A549 treated with Hydrocortisone at 1 μM for 4 hours (cell line): ENCODE data around the gene DCUN1D5. TPM values are rescaled to one million over a fixed set of nuclear protein-coding genes. Genes with fewer than 3 reads are reported as not detected.

Experiments
- total RNA-seq: library from RNA; stranded (reverse); fragments of 200-300 nt; extraction: Qiagen RNA extraction; gene quantifications from 5 replicates; pipeline ENCODE4 v1.2.3, GENCODE V29; 2022

The DCUN1D5 gene
- total RNA-seq: 59.7 to 68.2 TPM (median 63.6 TPM) in 5 replicates

GRCh38 chr11:103091801-103092524 lies at the start of gene DCUN1D5:
DCUN1D5 (minus strand) TSS chr11:103092160; CDS start chr11:103091872, 288 bp downstream.

DNA sequence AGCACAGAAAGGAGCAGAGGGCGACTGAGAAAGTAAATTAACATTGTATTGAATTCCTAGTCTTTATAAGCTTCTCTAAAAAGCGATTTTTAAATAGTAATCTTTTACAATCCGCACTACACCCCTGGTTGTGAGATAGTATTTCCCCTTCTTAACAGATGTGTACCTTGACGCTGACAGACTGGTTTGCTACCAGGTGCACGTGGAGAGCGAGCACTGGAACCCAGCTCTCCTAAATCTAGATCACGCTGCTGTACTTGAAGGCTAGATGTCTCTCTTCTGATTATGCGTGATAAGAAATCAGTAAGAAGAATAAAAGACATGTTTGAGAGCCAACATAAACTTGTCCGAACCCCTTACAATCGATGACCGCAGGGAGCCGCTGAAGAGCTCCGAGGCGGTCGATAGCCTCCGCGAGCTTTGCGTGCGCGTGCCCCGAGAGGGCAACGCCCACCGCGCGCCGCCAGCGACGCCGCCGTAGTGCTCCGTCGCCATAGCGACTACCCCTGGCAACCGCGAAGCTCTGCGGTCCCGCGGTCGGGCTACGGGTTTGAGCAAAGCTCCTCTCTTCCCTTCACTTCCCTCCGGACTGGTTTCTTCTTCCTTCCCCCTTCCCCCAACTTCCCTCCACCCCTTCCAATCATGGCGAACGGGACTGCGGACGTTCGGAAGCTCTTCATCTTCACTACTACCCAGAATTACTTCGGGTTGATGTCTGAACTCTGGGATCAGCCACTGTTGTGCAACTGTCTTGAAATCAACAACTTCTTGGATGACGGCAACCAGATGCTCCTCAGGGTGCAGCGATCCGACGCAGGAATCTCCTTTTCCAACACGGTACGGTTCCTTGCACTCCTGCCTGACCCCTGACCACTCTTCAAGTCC lies 17.2 kb upstream of the DCUN1D5 start, which contains the start of gene DYNC2H1:
Gene DYNC2H1, plus strand, starts transcription at position 494 of the 885 bp plus-strand sequence. Its CDS starts 149 bp downstream, at position 643.

Other genes starting within 250 kb of the DCUN1D5 start
- gene MMP3, start 248.6 kb downstream of the DCUN1D5 start, total RNA-seq: 0.12 TPM in 1 of 5 replicates, not detected in the others
- gene MMP12, start 217.2 kb downstream of the DCUN1D5 start, total RNA-seq: 0.06 to 0.14 TPM (median 0.08 TPM) in 3 of 5 replicates, not detected in the others
- 0.07 TPM in 1 of 5 replicates, not detected in the others for gene MMP13, start 136.4 kb downstream of the DCUN1D5 start, total RNA-seq
- 5.6 to 7.5 TPM (median 6.3 TPM) in 5 replicates for gene DYNC2H1, start 17.3 kb upstream of the DCUN1D5 start, total RNA-seq